ENCODE results near the gene AFAP1L2. TPM values are rescaled to one million over a fixed set of nuclear protein-coding genes. Genes with fewer than 3 reads are reported as not detected.

Gene AFAP1L2
- total RNA-seq, 1 experiment from 2014 or later: 170 TPM

DNA sequence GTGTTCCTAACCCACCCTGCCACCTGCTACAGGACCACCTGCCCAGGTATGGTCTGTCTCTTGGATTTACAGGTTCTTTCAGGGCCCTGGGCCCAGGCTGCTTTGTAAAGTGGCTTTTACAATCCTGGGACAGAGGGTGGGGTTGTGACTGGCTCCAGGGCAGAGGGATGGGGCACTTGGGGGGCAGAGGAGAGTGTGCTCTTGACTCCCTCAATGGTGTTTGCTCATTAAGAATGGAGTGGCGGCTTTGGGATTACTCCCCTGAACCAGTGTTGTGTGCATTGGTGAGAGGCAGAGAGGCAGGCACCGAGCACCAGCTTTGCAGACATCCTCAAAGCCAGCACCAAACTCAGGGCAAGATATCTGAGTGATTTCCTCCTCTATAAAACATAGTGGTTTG lies 121.8 kb downstream of the AFAP1L2 start:
- H3K9me3 ChIP-seq (ENCODE audit: control insufficient read depth, insufficient read depth, low read depth, low read length): no peaks in the 10 kb centered on the region
- no peaks in the 10 kb centered on the region for H3K36me3 ChIP-seq (ENCODE audit: control insufficient read depth, insufficient read depth, low read length)
- in situ Hi-C loops (cut with HindIII; ENCODE audit: low pct_unique_long_range_greater_than_20kb, low sequenced_read_pairs) (no loop called here), intact Hi-C loops (cut with micrococcal nuclease; ENCODE audit: unreplicated experiment) (no loop called here)
- H3K27me3 ChIP-seq (ENCODE audit: control insufficient read depth, insufficient read depth, low read length): no peaks in the 10 kb centered on the region
- ChIA-PET CTCF (no interaction called here), POLR2A (no interaction called here)
- BruUV-seq (replicated peaks): no TSS peak
- ATAC-seq: no peak
- no peak overlapping the region for H3K4me3 ChIP-seq (ENCODE audit: low read depth in 2 of 2, low read length in 2 of 2)
- DNase-seq (ENCODE audit: low read depth, low spot score): no peak
- H3K27ac ChIP-seq (ENCODE audit: low read length): no peak overlapping the region
- H3K4me1 ChIP-seq (ENCODE audit: control insufficient read depth, insufficient read depth, low read length): peaks cover 5% of the 10 kb centered on the region; the same call in 1 of the 2 replicates
- TF ChIP-seq POLR2AphosphoS5 (IDR thresholded peaks at IDR 0.05; ENCODE audit: low read depth, low read length): no peak

GRCh38 chr10:114281461-114281860 lies 122.8 kb downstream of the AFAP1L2 start:
- ChIA-PET POLR2A (interaction anchor here (0.6 kb wide), 1 partner anchor 317 kb away, joined by 3 read pairs; no protein-coding TSS in a partner anchor), CTCF (no interaction called here)
- H3K4me3 ChIP-seq (ENCODE audit: low read depth in 2 of 2, low read length in 2 of 2): no peak overlapping the region
- no peaks in the 10 kb centered on the region for H3K9me3 ChIP-seq (ENCODE audit: control insufficient read depth, insufficient read depth, low read depth, low read length)
- in situ Hi-C loops (cut with HindIII; ENCODE audit: low pct_unique_long_range_greater_than_20kb, low sequenced_read_pairs): no loop called here
- no peaks in the 10 kb centered on the region for H3K36me3 ChIP-seq (ENCODE audit: control insufficient read depth, insufficient read depth, low read length)
- intact Hi-C loops (cut with micrococcal nuclease; ENCODE audit: unreplicated experiment): no loop called here
- H3K4me1 ChIP-seq (ENCODE audit: control insufficient read depth, insufficient read depth, low read length): peaks cover 5% of the 10 kb centered on the region; the same call in 1 of the 2 replicates
- BruUV-seq (replicated peaks): no TSS peak
- H3K27ac ChIP-seq (ENCODE audit: low read length): no peak overlapping the region
- ATAC-seq: no peak
- no peaks in the 10 kb centered on the region for H3K27me3 ChIP-seq (ENCODE audit: control insufficient read depth, insufficient read depth, low read length)
- TF ChIP-seq, protein P1, sequence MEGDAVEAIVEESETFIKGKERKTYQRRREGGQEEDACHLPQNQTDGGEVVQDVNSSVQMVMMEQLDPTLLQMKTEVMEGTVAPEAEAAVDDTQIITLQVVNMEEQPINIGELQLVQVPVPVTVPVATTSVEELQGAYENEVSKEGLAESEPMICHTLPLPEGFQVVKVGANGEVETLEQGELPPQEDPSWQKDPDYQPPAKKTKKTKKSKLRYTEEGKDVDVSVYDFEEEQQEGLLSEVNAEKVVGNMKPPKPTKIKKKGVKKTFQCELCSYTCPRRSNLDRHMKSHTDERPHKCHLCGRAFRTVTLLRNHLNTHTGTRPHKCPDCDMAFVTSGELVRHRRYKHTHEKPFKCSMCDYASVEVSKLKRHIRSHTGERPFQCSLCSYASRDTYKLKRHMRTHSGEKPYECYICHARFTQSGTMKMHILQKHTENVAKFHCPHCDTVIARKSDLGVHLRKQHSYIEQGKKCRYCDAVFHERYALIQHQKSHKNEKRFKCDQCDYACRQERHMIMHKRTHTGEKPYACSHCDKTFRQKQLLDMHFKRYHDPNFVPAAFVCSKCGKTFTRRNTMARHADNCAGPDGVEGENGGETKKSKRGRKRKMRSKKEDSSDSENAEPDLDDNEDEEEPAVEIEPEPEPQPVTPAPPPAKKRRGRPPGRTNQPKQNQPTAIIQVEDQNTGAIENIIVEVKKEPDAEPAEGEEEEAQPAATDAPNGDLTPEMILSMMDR (IDR thresholded peaks at IDR 0.05): no peak
- TF ChIP-seq TCF7L2 (IDR thresholded peaks at IDR 0.05; ENCODE audit: low read depth, low read length) (no peak), REST (IDR thresholded peaks at IDR 0.05; ENCODE audit: insufficient read depth in 1 of 2, low read depth in 2 of 2, low read length in 1 of 2) (no peak), POLR2AphosphoS5 (IDR thresholded peaks at IDR 0.05; ENCODE audit: low read depth, low read length) (no peak), SIN3A (IDR thresholded peaks at IDR 0.05; ENCODE audit: borderline replicate concordance, insufficient read depth, low read depth, low read length) (no peak)
- no peak for DNase-seq (ENCODE audit: low read depth, low spot score)

DNA sequence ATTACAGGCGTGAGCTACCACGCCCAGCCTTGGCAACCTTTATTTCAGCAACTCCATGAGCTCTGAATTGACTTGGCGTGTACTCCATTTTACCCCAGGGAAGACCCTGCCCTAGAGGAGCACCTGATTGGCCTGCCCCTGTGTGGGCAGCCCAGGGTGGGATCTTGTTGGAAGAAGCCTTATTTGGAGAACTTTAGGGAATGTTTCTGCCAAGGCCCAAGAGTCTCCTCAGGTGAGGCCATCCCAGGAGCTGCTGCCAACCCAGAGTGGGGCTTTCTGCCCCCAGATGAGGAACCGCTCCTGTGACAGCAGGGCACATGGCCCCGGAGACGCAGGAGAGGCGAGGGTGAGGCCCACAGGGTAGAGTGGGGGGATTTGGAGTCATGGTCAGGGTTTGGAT lies 123.3 kb downstream of the AFAP1L2 start:
- in situ Hi-C loops (cut with HindIII; ENCODE audit: low pct_unique_long_range_greater_than_20kb, low sequenced_read_pairs) (no loop called here), intact Hi-C loops (cut with micrococcal nuclease; ENCODE audit: unreplicated experiment) (no loop called here)
- peaks cover under 1% of the 10 kb centered on the region; the same call in 1 of the 2 replicates for H3K4me1 ChIP-seq (ENCODE audit: control insufficient read depth, insufficient read depth, low read length)
- TF ChIP-seq, protein P1 (IDR thresholded peaks at IDR 0.05): no peak
- TF ChIP-seq REST (IDR thresholded peaks at IDR 0.05; ENCODE audit: insufficient read depth in 1 of 2, low read depth in 2 of 2, low read length in 1 of 2): no peak
- TF ChIP-seq POLR2AphosphoS5 (IDR thresholded peaks at IDR 0.05; ENCODE audit: low read depth, low read length): no peak
- TF ChIP-seq SIN3A (IDR thresholded peaks at IDR 0.05; ENCODE audit: borderline replicate concordance, insufficient read depth, low read depth, low read length): no peak
- no peak for TF ChIP-seq TCF7L2 (IDR thresholded peaks at IDR 0.05; ENCODE audit: low read depth, low read length)
- no peak overlapping the region for H3K27ac ChIP-seq (ENCODE audit: low read length)
- ChIA-PET POLR2A (no interaction called here), CTCF (no interaction called here)
- DNase-seq (ENCODE audit: low read depth, low spot score) (no peak), ATAC-seq (no peak)
- BruUV-seq (replicated peaks): no TSS peak
- H3K9me3 ChIP-seq (ENCODE audit: control insufficient read depth, insufficient read depth, low read depth, low read length): no peaks in the 10 kb centered on the region
- no peaks in the 10 kb centered on the region for H3K36me3 ChIP-seq (ENCODE audit: control insufficient read depth, insufficient read depth, low read length)
- no peak overlapping the region for H3K4me3 ChIP-seq (ENCODE audit: low read depth in 2 of 2, low read length in 2 of 2)
- no peaks in the 10 kb centered on the region for H3K27me3 ChIP-seq (ENCODE audit: control insufficient read depth, insufficient read depth, low read length)

Data from Panc1 (cell line).